ENCODE data around the gene NOS1AP. TPM values are rescaled to one million over a fixed set of nuclear protein-coding genes. Genes with fewer than 3 reads are reported as not detected.

Gene NOS1AP
- total and polyA plus RNA-seq, 7 experiments from 2014 or later: 0.08 to 0.15 TPM; not detected in 5

DNA sequence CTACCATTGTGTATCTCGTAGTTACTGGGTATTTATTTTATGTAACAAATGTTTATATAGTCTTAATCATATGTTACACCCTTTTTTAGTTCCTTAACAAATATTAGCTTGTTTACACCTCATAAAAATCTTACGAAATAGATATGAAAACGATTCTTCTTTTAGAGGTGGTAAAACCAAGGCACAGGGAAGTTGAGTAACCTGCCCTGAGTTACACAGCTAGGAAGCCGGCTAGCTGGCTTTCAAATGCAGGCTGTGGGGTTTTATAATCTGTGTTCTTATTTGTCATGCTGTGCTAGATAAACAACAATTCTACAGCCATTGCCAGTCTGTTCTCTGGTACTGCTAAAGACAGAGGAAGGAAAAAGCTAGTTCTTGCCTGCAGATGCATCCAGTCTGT lies 109.6 kb downstream of the NOS1AP start:
- H3K27me3 Mint-ChIP-seq: peaks cover 0 to 21% (median 10%) of the 10 kb centered on the region in 5 donors
- no peaks in the 10 kb centered on the region for H3K4me1 Mint-ChIP-seq
- DNase-seq: no peak
- POLR2A ChIA-PET: no interaction called here
- intact Hi-C loops (cut with micrococcal nuclease): no loop called here
- H3K4me3 Mint-ChIP-seq: no peak overlapping the region
- H3K27ac Mint-ChIP-seq: no peak overlapping the region
- Histone ChIP-seq H3K27ac (ENCODE audit: low read depth, low read length) (no peak overlapping the region), H3K27me3 (ENCODE audit: control insufficient read depth in 2 of 2, insufficient read depth in 2 of 2, low read length in 2 of 2) (no peaks in the 10 kb centered on the region), H3K36me3 (ENCODE audit: control insufficient read depth in 2 of 3, insufficient read depth in 3 of 3, low read length in 3 of 3) (no peaks in the 10 kb centered on the region), H3K9me3 (ENCODE audit: control insufficient read depth in 2 of 3, low read length in 3 of 3) (no peaks in the 10 kb centered on the region), H3K4me1 (ENCODE audit: control insufficient read depth in 2 of 2, insufficient read depth in 2 of 2, low read length in 2 of 2) (no peaks in the 10 kb centered on the region), H3K4me3 (ENCODE audit: low read length) (no peak overlapping the region)
- no peaks in the 10 kb centered on the region for H3K36me3 Mint-ChIP-seq
- ATAC-seq: no peak
- CTCF ChIA-PET: no interaction called here
- no peaks in the 10 kb centered on the region for H3K9me3 Mint-ChIP-seq

DNA sequence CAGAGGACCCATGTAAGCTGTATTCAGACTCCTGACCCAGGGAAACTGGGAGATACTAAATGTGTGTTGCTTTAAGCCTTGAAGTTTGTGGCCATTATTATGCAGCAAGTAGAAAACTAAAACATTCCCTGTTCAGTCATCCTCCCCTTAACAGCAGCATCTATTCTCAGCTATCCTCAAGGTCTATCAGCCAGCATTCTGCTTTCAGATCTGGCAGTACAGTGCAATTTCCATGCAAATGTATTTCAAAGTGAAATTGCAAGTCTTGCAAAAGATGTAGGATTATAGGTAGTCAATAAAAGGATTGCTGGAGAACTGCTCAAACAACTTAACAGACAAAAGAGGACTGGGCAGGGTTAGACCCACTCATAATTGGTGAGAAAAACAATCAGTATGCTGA lies 111.3 kb downstream of the NOS1AP start:
- Histone ChIP-seq H3K27me3 (ENCODE audit: control insufficient read depth in 2 of 2, insufficient read depth in 2 of 2, low read length in 2 of 2) (no peaks in the 10 kb centered on the region), H3K9me3 (ENCODE audit: control insufficient read depth in 2 of 3, low read length in 3 of 3) (no peaks in the 10 kb centered on the region), H3K4me3 (ENCODE audit: low read length) (no peak overlapping the region), H3K4me1 (ENCODE audit: control insufficient read depth in 2 of 2, insufficient read depth in 2 of 2, low read length in 2 of 2) (no peaks in the 10 kb centered on the region), H3K27ac (ENCODE audit: low read depth, low read length) (no peak overlapping the region), H3K36me3 (ENCODE audit: control insufficient read depth in 2 of 3, insufficient read depth in 3 of 3, low read length in 3 of 3) (no peaks in the 10 kb centered on the region)
- peaks cover 2 to 22% (median 10%) of the 10 kb centered on the region in 5 donors for H3K27me3 Mint-ChIP-seq
- no peak overlapping the region for H3K27ac Mint-ChIP-seq
- no peaks in the 10 kb centered on the region for H3K9me3 Mint-ChIP-seq
- H3K4me3 Mint-ChIP-seq: no peak overlapping the region
- ATAC-seq (no peak), DNase-seq (no peak)
- ChIA-PET CTCF (no interaction called here), POLR2A (no interaction called here)
- H3K36me3 Mint-ChIP-seq: no peaks in the 10 kb centered on the region
- intact Hi-C loops (cut with micrococcal nuclease): no loop called here
- H3K4me1 Mint-ChIP-seq: no peaks in the 10 kb centered on the region

GRCh38 chr1:162182090-162182489 lies 112.6 kb downstream of the NOS1AP start:
- Mint-ChIP-seq H3K27ac (no peak overlapping the region), H3K27me3 (peaks cover 2 to 26% (median 10%) of the 10 kb centered on the region in 5 donors), H3K36me3 (no peaks in the 10 kb centered on the region), H3K4me3 (no peak overlapping the region), H3K4me1 (no peaks in the 10 kb centered on the region), H3K9me3 (peaks cover 0 to 10% (median 0%) of the 10 kb centered on the region in 11 donors)
- H3K27me3 ChIP-seq (ENCODE audit: control insufficient read depth in 2 of 2, insufficient read depth in 2 of 2, low read length in 2 of 2): no peaks in the 10 kb centered on the region
- no peaks in the 10 kb centered on the region for H3K36me3 ChIP-seq (ENCODE audit: control insufficient read depth in 2 of 3, insufficient read depth in 3 of 3, low read length in 3 of 3)
- no peak overlapping the region for H3K4me3 ChIP-seq (ENCODE audit: low read length)
- no peaks in the 10 kb centered on the region for H3K9me3 ChIP-seq (ENCODE audit: control insufficient read depth in 2 of 3, low read length in 3 of 3)
- ChIA-PET POLR2A (no interaction called here), CTCF (no interaction called here)
- ATAC-seq: no peak
- no peaks in the 10 kb centered on the region for H3K4me1 ChIP-seq (ENCODE audit: control insufficient read depth in 2 of 2, insufficient read depth in 2 of 2, low read length in 2 of 2)
- H3K27ac ChIP-seq (ENCODE audit: low read depth, low read length): no peak overlapping the region
- no peak for DNase-seq
- intact Hi-C loops (cut with micrococcal nuclease): no loop called here

- ChIA-PET CTCF (no interaction called here), POLR2A (no interaction called here)
- no peak overlapping the region for H3K27ac ChIP-seq (ENCODE audit: low read depth, low read length)
- no peak overlapping the region for H3K4me3 Mint-ChIP-seq
- H3K9me3 ChIP-seq (ENCODE audit: control insufficient read depth in 2 of 3, low read length in 3 of 3): no peaks in the 10 kb centered on the region
- no peak overlapping the region for H3K27ac Mint-ChIP-seq
- no peaks in the 10 kb centered on the region for H3K36me3 Mint-ChIP-seq
- no peaks in the 10 kb centered on the region for H3K4me1 ChIP-seq (ENCODE audit: control insufficient read depth in 2 of 2, insufficient read depth in 2 of 2, low read length in 2 of 2)
- no peak for ATAC-seq
- H3K36me3 ChIP-seq (ENCODE audit: control insufficient read depth in 2 of 3, insufficient read depth in 3 of 3, low read length in 3 of 3): no peaks in the 10 kb centered on the region
- no peaks in the 10 kb centered on the region for H3K27me3 ChIP-seq (ENCODE audit: control insufficient read depth in 2 of 2, insufficient read depth in 2 of 2, low read length in 2 of 2)
- peaks cover 0 to 14% (median 6%) of the 10 kb centered on the region in 5 donors for H3K27me3 Mint-ChIP-seq
- no peaks in the 10 kb centered on the region for H3K4me1 Mint-ChIP-seq
- DNase-seq: no peak
- intact Hi-C loops (cut with micrococcal nuclease): no loop called here
- no peak overlapping the region for H3K4me3 ChIP-seq (ENCODE audit: low read length)
- peaks cover 0 to 10% (median 0%) of the 10 kb centered on the region in 11 donors for H3K9me3 Mint-ChIP-seq
These were observed 116.0 kb downstream of the NOS1AP start for GRCh38 chr1:162185314-162186025.

- H3K27ac ChIP-seq (ENCODE audit: low read depth, low read length): no peak overlapping the region
- DNase-seq: no peak
- no peaks in the 10 kb centered on the region for H3K4me1 Mint-ChIP-seq
- ChIA-PET CTCF (no interaction called here), POLR2A (no interaction called here)
- peaks cover 0 to 10% (median 0%) of the 10 kb centered on the region in 11 donors for H3K9me3 Mint-ChIP-seq
- no peak overlapping the region for H3K4me3 Mint-ChIP-seq
- peaks cover 0 to 14% (median 6%) of the 10 kb centered on the region in 5 donors for H3K27me3 Mint-ChIP-seq
- no peaks in the 10 kb centered on the region for H3K27me3 ChIP-seq (ENCODE audit: control insufficient read depth in 2 of 2, insufficient read depth in 2 of 2, low read length in 2 of 2)
- intact Hi-C loops (cut with micrococcal nuclease): no loop called here
- H3K9me3 ChIP-seq (ENCODE audit: control insufficient read depth in 2 of 3, low read length in 3 of 3): no peaks in the 10 kb centered on the region
- H3K27ac Mint-ChIP-seq: no peak overlapping the region
- H3K4me1 ChIP-seq (ENCODE audit: control insufficient read depth in 2 of 2, insufficient read depth in 2 of 2, low read length in 2 of 2): no peaks in the 10 kb centered on the region
- no peak for ATAC-seq
- H3K36me3 ChIP-seq (ENCODE audit: control insufficient read depth in 2 of 3, insufficient read depth in 3 of 3, low read length in 3 of 3): no peaks in the 10 kb centered on the region
- no peak overlapping the region for H3K4me3 ChIP-seq (ENCODE audit: low read length)
- H3K36me3 Mint-ChIP-seq: no peaks in the 10 kb centered on the region
These were observed 116.5 kb downstream of the NOS1AP start for GRCh38 chr1:162186026-162186374.

DNA sequence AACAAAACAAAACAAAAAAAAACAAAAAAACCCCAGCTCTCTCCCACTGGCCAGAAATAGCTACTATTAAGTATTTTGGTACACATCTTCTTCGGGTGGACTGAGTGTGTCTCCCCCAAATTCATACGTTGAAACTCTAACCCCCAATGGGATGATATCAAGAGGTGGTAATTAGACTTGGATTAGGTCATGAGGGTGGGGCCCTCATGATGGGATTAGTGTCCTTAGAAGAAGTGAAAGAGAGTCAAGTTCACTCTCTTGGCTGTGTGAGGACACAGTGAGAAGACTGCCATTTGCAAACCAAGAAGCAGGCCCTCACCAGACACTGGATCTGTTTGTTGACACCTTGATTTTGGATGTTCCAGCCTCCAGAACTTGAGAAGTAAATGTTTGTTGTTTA lies 116.9 kb downstream of the NOS1AP start:
- no peaks in the 10 kb centered on the region for H3K36me3 Mint-ChIP-seq
- H3K36me3 ChIP-seq (ENCODE audit: control insufficient read depth in 2 of 3, insufficient read depth in 3 of 3, low read length in 3 of 3): no peaks in the 10 kb centered on the region
- ChIA-PET CTCF (no interaction called here), POLR2A (no interaction called here)
- H3K4me3 ChIP-seq (ENCODE audit: low read length): no peak overlapping the region
- DNase-seq: no peak
- intact Hi-C loops (cut with micrococcal nuclease): no loop called here
- ATAC-seq: no peak
- H3K27me3 Mint-ChIP-seq: peaks cover 0 to 15% (median 6%) of the 10 kb centered on the region in 5 donors
- H3K27me3 ChIP-seq (ENCODE audit: control insufficient read depth in 2 of 2, insufficient read depth in 2 of 2, low read length in 2 of 2): no peaks in the 10 kb centered on the region
- H3K9me3 Mint-ChIP-seq: peaks cover 0 to 10% (median 0%) of the 10 kb centered on the region in 11 donors
- H3K27ac Mint-ChIP-seq: no peak overlapping the region
- no peak overlapping the region for H3K27ac ChIP-seq (ENCODE audit: low read depth, low read length)
- no peaks in the 10 kb centered on the region for H3K4me1 ChIP-seq (ENCODE audit: control insufficient read depth in 2 of 2, insufficient read depth in 2 of 2, low read length in 2 of 2)
- H3K9me3 ChIP-seq (ENCODE audit: control insufficient read depth in 2 of 3, low read length in 3 of 3): no peaks in the 10 kb centered on the region
- no peaks in the 10 kb centered on the region for H3K4me1 Mint-ChIP-seq
- H3K4me3 Mint-ChIP-seq: no peak overlapping the region

- CTCF ChIA-PET: no interaction called here
These were observed 118.3 kb downstream of the NOS1AP start for GRCh38 chr1:162187687-162188276.

More at GRCh38 chr1:162187687-162188276, 118.3 kb downstream of the NOS1AP start:
- Mint-ChIP-seq H3K4me1 (no peaks in the 10 kb centered on the region), H3K36me3 (no peaks in the 10 kb centered on the region), H3K27ac (no peak overlapping the region), H3K4me3 (no peak overlapping the region), H3K27me3 (peaks cover 0 to 23% (median 8%) of the 10 kb centered on the region in 5 donors), H3K9me3 (peaks cover 0 to 10% (median 0%) of the 10 kb centered on the region in 11 donors)
- no peaks in the 10 kb centered on the region for H3K9me3 ChIP-seq (ENCODE audit: control insufficient read depth in 2 of 3, low read length in 3 of 3)
- no peaks in the 10 kb centered on the region for H3K36me3 ChIP-seq (ENCODE audit: control insufficient read depth in 2 of 3, insufficient read depth in 3 of 3, low read length in 3 of 3)
- no peaks in the 10 kb centered on the region for H3K27me3 ChIP-seq (ENCODE audit: control insufficient read depth in 2 of 2, insufficient read depth in 2 of 2, low read length in 2 of 2)
- POLR2A ChIA-PET: no interaction called here
- intact Hi-C loops (cut with micrococcal nuclease): no loop called here
- H3K4me1 ChIP-seq (ENCODE audit: control insufficient read depth in 2 of 2, insufficient read depth in 2 of 2, low read length in 2 of 2): no peaks in the 10 kb centered on the region
- no peak for DNase-seq
- no peak overlapping the region for H3K4me3 ChIP-seq (ENCODE audit: low read length)
- H3K27ac ChIP-seq (ENCODE audit: low read depth, low read length): no peak overlapping the region
- no peak for ATAC-seq

Measured in naive thymus-derived CD4-positive, alpha-beta T cell (primary cell).